Right cardiac atrium (tissue), 5 donors: Measurements from ENCODE around the gene ANKRD63. TPM values are rescaled to one million over a fixed set of nuclear protein-coding genes. Genes with fewer than 3 reads are reported as not detected.

Experiments used
- ATAC-seq, 2 donors: fragments of 200-7000 bp; cut with Tn5 transposase; one replicate each; pipeline versions ENCODE4 v1.8.0 to v1.9.1; 2020; ENCODE audit warnings: moderate library complexity in 2 of 2, mild to moderate bottlenecking in 1 of 2
- DNase-seq, 3 donors: peaks; one replicate each; pipeline ENCODE4 v3.0.0-alpha.2; 2020
- H3K27ac ChIP-seq: one replicate; pipeline ENCODE4 v1.5.1; 2013; ENCODE audit warnings: mild to moderate bottlenecking, low read length, control low read depth, moderate library complexity
- H3K27me3 ChIP-seq: one replicate; pipeline ENCODE4 v1.6.1; 2013; ENCODE audit not compliant: control insufficient read depth, insufficient read depth
- H3K4me1 ChIP-seq: one replicate; pipeline ENCODE4 v1.6.1; 2013; ENCODE audit warnings: low read length; ENCODE audit not compliant: control insufficient read depth, insufficient read depth
- H3K4me3 ChIP-seq: one replicate; pipeline ENCODE4 v1.5.1; 2013; ENCODE audit warnings: low read length, control low read depth
- H3K9me3 ChIP-seq: one replicate; pipeline ENCODE4 v1.6.1; 2013; ENCODE audit warnings: low read length; ENCODE audit not compliant: control insufficient read depth
- WGBS: extraction: QIAGEN DNeasy Blood & Tissue Kit; methylation state at CpG from one replicate; pipeline ENCODE4 v1.1.7; 2013; 5-methylcytosine and 5-hydroxymethylcytosine counted together
- intact Hi-C, 4 donors: fragments of 100-400 bp; cut with DNase I; formaldehyde crosslinking; loops; one replicate each; pipeline versions ENCODE4 v1.11.0 to v1.14.0; 2022 to 2023
- polyA plus RNA-seq: library from polyadenylated mRNA; stranded (reverse); fragments of 200-250 nt; gene quantifications from one replicate; pipeline ENCODE4 v1.2.3, GENCODE V29; 2013
- total RNA-seq, 4 donors: library from RNA; stranded (reverse); fragmentation: NEBNext Ultra II Directional; extraction: Animal tissue kit (Norgen Biotek cat#: 25700); gene quantifications; one replicate each; pipeline ENCODE4 v1.2.1, GENCODE V29; 2021
- donor health status: healthy with polysubstance abuse.
- donor health status: DM: no; HTN: yes; CAD: no.
- donor health status: DM: no; HTN: no; CAD: no.
- donor health status: DM: no; HTN: yes; CAD: no; lungs with severe emphysema.
- donor health status: DM: yes; HTN: yes; CAD: no.

The ANKRD63 gene
- total and polyA plus RNA-seq, 5 donors = 0.42 to 5.0 (median 4.3) TPM

GRCh38 chr15:40325188-40325587 lies 42.3 kb upstream of the ANKRD63 start:
- intact Hi-C loops = no loop called here
- Histone ChIP-seq H3K27ac (peak overlapping the region; percentile 76), H3K4me3 (peak overlapping the region; percentile 76), H3K27me3 (no peaks in the 10 kb centered on the region), H3K4me1 (peaks cover 14% of the 10 kb centered on the region), H3K9me3 (no peaks in the 10 kb centered on the region)
- DNase-seq = no peak
- 36% methylated on average over 2 of the region's 2 CpGs for WGBS
- no peak for ATAC-seq

- Histone ChIP-seq H3K4me3 (peak overlapping the region; percentile 76), H3K9me3 (no peaks in the 10 kb centered on the region), H3K27me3 (no peaks in the 10 kb centered on the region), H3K4me1 (peaks cover 11% of the 10 kb centered on the region), H3K27ac (peak overlapping the region; percentile 92)
- intact Hi-C loops = loop anchor here in 3 of 4 donors (5.0 kb wide), 2 partner anchors 33 to 98 kb away; partner anchors contain the start of gene DISP2 (in 1 of the 3)
- WGBS = under 1% methylated on average over 101 of the region's 101 CpGs
- ATAC-seq (no peak), DNase-seq (peak in 2 of 3 donors; percentile 79 to 83)
Measured at GRCh38 chr15:40323953-40324937, 41.4 kb upstream of the ANKRD63 start.

- intact Hi-C loops = loop anchor here in 3 of 4 donors (5.0 kb wide), 2 partner anchors 34 to 99 kb away; partner anchors contain the start of gene DISP2 (in 1 of the 3)
- peaks cover 11% of the 10 kb centered on the region for H3K4me1 ChIP-seq
Measured at GRCh38 chr15:40323239-40323952, 40.5 kb upstream of the ANKRD63 start, which contains the start of gene INAFM2. Gene INAFM2, plus strand, starts transcription at chr15:40323692. Its CDS starts 364 bp downstream, at chr15:40324056.

GRCh38 chr15:40322531-40323238 lies 39.8 kb upstream of the ANKRD63 start:
- peak overlapping the region; percentile 76 for H3K4me3 ChIP-seq
- H3K27me3 ChIP-seq = no peaks in the 10 kb centered on the region
- 43% methylated on average over 26 of the region's 26 CpGs for WGBS
- no peaks in the 10 kb centered on the region for H3K9me3 ChIP-seq
- H3K27ac ChIP-seq = peak overlapping the region; percentile 72
- peaks cover 8% of the 10 kb centered on the region for H3K4me1 ChIP-seq
- ATAC-seq (peak; percentile 2 to 3), DNase-seq (peak in 2 of 3 donors; percentile 74 to 82)
- intact Hi-C loops = loop anchor here in 3 of 4 donors (5.0 kb wide), 2 partner anchors 35 to 100 kb away; partner anchors contain the start of gene DISP2 (in 1 of the 3)

More at GRCh38 chr15:40323239-40323952, 40.5 kb upstream of the ANKRD63 start, which contains the start of gene INAFM2:
- Histone ChIP-seq H3K27ac (peak within 1 kb of the TSS; percentile 92), H3K27me3 (no peaks in the 10 kb centered on the region), H3K9me3 (no peaks in the 10 kb centered on the region), H3K4me3 (peak within 1 kb of the TSS; percentile 76)
- ATAC-seq (peak; percentile 92), DNase-seq (peak; percentile 94 to 97 (median 97))
- under 1% methylated on average over 103 of the region's 103 CpGs for WGBS

- intact Hi-C loops = loop anchor here in 3 of 4 donors (2.0 to 5.0 kb wide), 3 partner anchors 36 to 101 kb away; partner anchors contain the start of gene DISP2 (in 1 of the 3)
- no peaks in the 10 kb centered on the region for H3K9me3 ChIP-seq
- peak in 1 of 2 donors; percentile 16 for ATAC-seq
- H3K4me1 ChIP-seq = no peaks in the 10 kb centered on the region
- DNase-seq = peak in 1 of 3 donors; percentile 43
- under 1% methylated on average over 2 of the region's 2 CpGs for WGBS
- H3K27ac ChIP-seq = no peak overlapping the region
- H3K4me3 ChIP-seq = no peak overlapping the region
- H3K27me3 ChIP-seq = no peaks in the 10 kb centered on the region
Measured at GRCh38 chr15:40320931-40321371, 38.1 kb upstream of the ANKRD63 start.

GRCh38 chr15:40320409-40320808 lies 37.5 kb upstream of the ANKRD63 start:
- ATAC-seq (no peak), DNase-seq (no peak)
- Histone ChIP-seq H3K4me3 (no peak overlapping the region), H3K27me3 (no peaks in the 10 kb centered on the region), H3K27ac (no peak overlapping the region), H3K9me3 (no peaks in the 10 kb centered on the region), H3K4me1 (no peaks in the 10 kb centered on the region)
- intact Hi-C loops = loop anchor here in 3 of 4 donors (2.0 to 5.0 kb wide), 3 partner anchors 37 to 102 kb away; partner anchors contain the start of gene DISP2 (in 1 of the 3)
- WGBS = 87% methylated on average over 1 of the region's 1 CpG

- H3K27me3 ChIP-seq = no peaks in the 10 kb centered on the region
- H3K27ac ChIP-seq = no peak overlapping the region
- no peak overlapping the region for H3K4me3 ChIP-seq
- no peaks in the 10 kb centered on the region for H3K4me1 ChIP-seq
- intact Hi-C loops = no loop called here
- no peak for DNase-seq
- H3K9me3 ChIP-seq = no peaks in the 10 kb centered on the region
- WGBS = 75% methylated on average over 4 of the region's 4 CpGs
- no peak for ATAC-seq
Measured at GRCh38 chr15:40317580-40317979, 34.7 kb upstream of the ANKRD63 start.

GRCh38 chr15:40316931-40317330 lies 34.1 kb upstream of the ANKRD63 start:
- Histone ChIP-seq H3K4me1 (no peaks in the 10 kb centered on the region), H3K4me3 (no peak overlapping the region), H3K27me3 (no peaks in the 10 kb centered on the region), H3K27ac (no peak overlapping the region), H3K9me3 (no peaks in the 10 kb centered on the region)
- WGBS = 79% methylated on average over 3 of the region's 3 CpGs
- intact Hi-C loops = no loop called here
- ATAC-seq = no peak
- no peak for DNase-seq

GRCh38 chr15:40314723-40315276 lies 31.9 kb upstream of the ANKRD63 start:
- ATAC-seq = no peak
- no peak overlapping the region for H3K4me3 ChIP-seq
- H3K27me3 ChIP-seq = no peaks in the 10 kb centered on the region
- intact Hi-C loops = loop anchor here in 1 of 4 donors (5.0 kb wide), 1 partner anchor 37 kb away; no protein-coding TSS in a partner anchor
- DNase-seq = no peak
- H3K4me1 ChIP-seq = no peaks in the 10 kb centered on the region
- H3K9me3 ChIP-seq = no peaks in the 10 kb centered on the region
- no peak overlapping the region for H3K27ac ChIP-seq
- 70% methylated on average over 4 of the region's 4 CpGs for WGBS
